K562 (cell line): ENCODE measurements around the gene ANKRD24.

Experiments used
- ARNT ChIP-seq, 2 experiments: fragments of 450-650 bp; IDR thresholded peaks; 2 replicates each; pipeline ENCODE4 v1.6.1; 2016; ENCODE audit warnings: mild to moderate bottlenecking in 1 of 2
- ATF1 ChIP-seq, 2 experiments: fragments of 450-650 bp in 1 of 2; IDR thresholded peaks; 2 replicates each; pipeline ENCODE4 v1.6.1; 2016; ENCODE audit warnings: missing compliant biosample characterization in 1 of 2, missing genetic modification characterization in 1 of 2
- BRCA1 ChIP-seq, 2 experiments: fragments of 450-650 bp in 1 of 2; sonication (generic) in 1 of 2; formaldehyde crosslinking in 1 of 2; IDR thresholded peaks; 2 replicates each; pipeline versions ENCODE4 v1.5.0 to v1.6.1; 2017 to 2020; ENCODE audit warnings: mild to moderate bottlenecking in 1 of 2, missing genetic modification reagents in 1 of 2
- KLF13 ChIP-seq: fragments of 450-650 bp; IDR thresholded peaks from 2 replicates; pipeline ENCODE4 v1.6.1; 2016; ENCODE audit warnings: missing genetic modification characterization, low read depth, mild to moderate bottlenecking, missing compliant biosample characterization, moderate library complexity, borderline replicate concordance
- NFXL1 ChIP-seq: fragments of 450-650 bp; formaldehyde crosslinking; IDR thresholded peaks from 2 replicates; pipeline ENCODE4 v1.4.0; 2021; ENCODE audit warnings: mild to moderate bottlenecking
- POLR2AphosphoS2 ChIP-seq: IDR thresholded peaks from 2 replicates; pipeline ENCODE4 v1.6.1; 2012; ENCODE audit warnings: low read length, improper control_type of control experiment
- RAD51 ChIP-seq: fragments of 450-650 bp; IDR thresholded peaks from 2 replicates; pipeline ENCODE4 v1.7.1; 2016; ENCODE audit warnings: low read depth, mild to moderate bottlenecking, borderline replicate concordance
- ZBTB17 ChIP-seq: fragments of 450-650 bp; formaldehyde crosslinking; IDR thresholded peaks from 2 replicates; pipeline ENCODE4 v1.4.0; 2020; ENCODE audit warnings: mild to moderate bottlenecking
- ZKSCAN3 ChIP-seq: fragments of 250-450 bp; sonication (Bioruptor Pico); IDR thresholded peaks from 2 replicates; pipeline ENCODE4 v1.4.0; 2020
- ZKSCAN8 ChIP-seq: fragments of 200-800 bp; sonication (Bioruptor generic); IDR thresholded peaks from 2 replicates; pipeline ENCODE4 v1.6.1; 2016; ENCODE audit warnings: missing genetic modification characterization, missing compliant biosample characterization
- ZNF23 ChIP-seq: fragments of 250-450 bp; sonication (Bioruptor Pico); IDR thresholded peaks from 2 replicates; pipeline ENCODE4 v1.4.0; 2020; ENCODE audit warnings: mild to moderate bottlenecking
- TF ChIP-seq, protein P1 (sequence below): sonication (generic); formaldehyde crosslinking; IDR thresholded peaks from 2 replicates; pipeline ENCODE4 v1.8.0; 2022; ENCODE audit warnings: missing genetic modification reagents, mild to moderate bottlenecking, borderline replicate concordance
- TF ChIP-seq, protein P2 (sequence below): fragments of 200-400 bp; formaldehyde crosslinking; IDR thresholded peaks from 2 replicates; pipeline ENCODE4 v1.6.1; 2017; ENCODE audit warnings: mild to moderate bottlenecking, low read depth, low read length, moderate library complexity
- TF ChIP-seq, protein P3 (sequence below): sonication (generic); formaldehyde crosslinking; IDR thresholded peaks from 2 replicates; pipeline ENCODE4 v1.8.0; 2022; ENCODE audit warnings: mild to moderate bottlenecking, missing genetic modification reagents

DNA sequence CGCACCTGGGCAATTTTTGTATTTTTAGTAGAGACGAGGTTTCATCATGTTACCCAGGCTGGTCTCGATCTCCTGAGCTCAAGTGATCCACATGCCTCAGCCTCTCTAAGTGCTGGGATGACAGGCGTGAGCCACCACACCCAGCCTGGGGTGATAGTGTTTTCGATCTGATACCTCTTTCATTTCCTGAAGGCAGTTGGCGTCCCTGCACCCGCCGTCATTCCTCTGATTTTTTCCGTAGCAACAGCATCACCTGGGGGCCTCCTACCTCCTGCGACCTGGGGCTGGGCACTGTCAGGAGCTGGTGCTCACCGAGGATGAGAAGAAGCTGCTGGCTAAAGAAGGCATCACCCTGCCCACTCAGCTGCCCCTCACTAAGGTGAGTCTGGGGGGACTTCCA is 18.2 kb upstream of the ANKRD24 start:
- TF ChIP-seq ZKSCAN3 (CRISPR knock-in tag) (no peak), POLR2AphosphoS2 (no peak), ZKSCAN8 (CRISPR knock-in tag) (no peak), ZBTB17 (no peak), ATF1 (CRISPR knock-in tag; IDR thresholded peaks at IDR 0.05) (no peak), ATF1 (tag; IDR thresholded peaks at IDR 0.05) (no peak), ZNF23 (CRISPR knock-in tag) (no peak), NFXL1 (CRISPR knock-in tag) (no peak), KLF13 (no peak), ARNT (IDR thresholded peaks at IDR 0.05) (no peak), RAD51 (no peak), BRCA1 (IDR thresholded peaks at IDR 0.05) (no peak), BRCA1 (CRISPR knock-in tag; IDR thresholded peaks at IDR 0.05) (no peak)
- TF ChIP-seq, protein P1, sequence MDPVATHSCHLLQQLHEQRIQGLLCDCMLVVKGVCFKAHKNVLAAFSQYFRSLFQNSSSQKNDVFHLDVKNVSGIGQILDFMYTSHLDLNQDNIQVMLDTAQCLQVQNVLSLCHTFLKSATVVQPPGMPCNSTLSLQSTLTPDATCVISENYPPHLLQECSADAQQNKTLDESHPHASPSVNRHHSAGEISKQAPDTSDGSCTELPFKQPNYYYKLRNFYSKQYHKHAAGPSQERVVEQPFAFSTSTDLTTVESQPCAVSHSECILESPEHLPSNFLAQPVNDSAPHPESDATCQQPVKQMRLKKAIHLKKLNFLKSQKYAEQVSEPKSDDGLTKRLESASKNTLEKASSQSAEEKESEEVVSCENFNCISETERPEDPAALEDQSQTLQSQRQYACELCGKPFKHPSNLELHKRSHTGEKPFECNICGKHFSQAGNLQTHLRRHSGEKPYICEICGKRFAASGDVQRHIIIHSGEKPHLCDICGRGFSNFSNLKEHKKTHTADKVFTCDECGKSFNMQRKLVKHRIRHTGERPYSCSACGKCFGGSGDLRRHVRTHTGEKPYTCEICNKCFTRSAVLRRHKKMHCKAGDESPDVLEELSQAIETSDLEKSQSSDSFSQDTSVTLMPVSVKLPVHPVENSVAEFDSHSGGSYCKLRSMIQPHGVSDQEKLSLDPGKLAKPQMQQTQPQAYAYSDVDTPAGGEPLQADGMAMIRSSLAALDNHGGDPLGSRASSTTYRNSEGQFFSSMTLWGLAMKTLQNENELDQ (CRISPR knock-in tag): no peak
- TF ChIP-seq, protein P2, sequence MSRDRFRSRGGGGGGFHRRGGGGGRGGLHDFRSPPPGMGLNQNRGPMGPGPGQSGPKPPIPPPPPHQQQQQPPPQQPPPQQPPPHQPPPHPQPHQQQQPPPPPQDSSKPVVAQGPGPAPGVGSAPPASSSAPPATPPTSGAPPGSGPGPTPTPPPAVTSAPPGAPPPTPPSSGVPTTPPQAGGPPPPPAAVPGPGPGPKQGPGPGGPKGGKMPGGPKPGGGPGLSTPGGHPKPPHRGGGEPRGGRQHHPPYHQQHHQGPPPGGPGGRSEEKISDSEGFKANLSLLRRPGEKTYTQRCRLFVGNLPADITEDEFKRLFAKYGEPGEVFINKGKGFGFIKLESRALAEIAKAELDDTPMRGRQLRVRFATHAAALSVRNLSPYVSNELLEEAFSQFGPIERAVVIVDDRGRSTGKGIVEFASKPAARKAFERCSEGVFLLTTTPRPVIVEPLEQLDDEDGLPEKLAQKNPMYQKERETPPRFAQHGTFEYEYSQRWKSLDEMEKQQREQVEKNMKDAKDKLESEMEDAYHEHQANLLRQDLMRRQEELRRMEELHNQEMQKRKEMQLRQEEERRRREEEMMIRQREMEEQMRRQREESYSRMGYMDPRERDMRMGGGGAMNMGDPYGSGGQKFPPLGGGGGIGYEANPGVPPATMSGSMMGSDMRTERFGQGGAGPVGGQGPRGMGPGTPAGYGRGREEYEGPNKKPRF: no peak
- TF ChIP-seq, protein P3, sequence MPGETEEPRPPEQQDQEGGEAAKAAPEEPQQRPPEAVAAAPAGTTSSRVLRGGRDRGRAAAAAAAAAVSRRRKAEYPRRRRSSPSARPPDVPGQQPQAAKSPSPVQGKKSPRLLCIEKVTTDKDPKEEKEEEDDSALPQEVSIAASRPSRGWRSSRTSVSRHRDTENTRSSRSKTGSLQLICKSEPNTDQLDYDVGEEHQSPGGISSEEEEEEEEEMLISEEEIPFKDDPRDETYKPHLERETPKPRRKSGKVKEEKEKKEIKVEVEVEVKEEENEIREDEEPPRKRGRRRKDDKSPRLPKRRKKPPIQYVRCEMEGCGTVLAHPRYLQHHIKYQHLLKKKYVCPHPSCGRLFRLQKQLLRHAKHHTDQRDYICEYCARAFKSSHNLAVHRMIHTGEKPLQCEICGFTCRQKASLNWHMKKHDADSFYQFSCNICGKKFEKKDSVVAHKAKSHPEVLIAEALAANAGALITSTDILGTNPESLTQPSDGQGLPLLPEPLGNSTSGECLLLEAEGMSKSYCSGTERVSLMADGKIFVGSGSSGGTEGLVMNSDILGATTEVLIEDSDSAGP: no peak
